ENCODE measurements around the gene SLC35E4.

Gene SLC35E4

GRCh38 chr22:30603801-30604200, 31.8 kb upstream of the SLC35E4 start:
- Histone ChIP-seq H3K9ac (ENCODE audit: low read depth, low read length) (no peak overlapping the region), H3K79me2 (ENCODE audit: insufficient read depth, low read length) (no peaks in the 10 kb centered on the region), H3K36me3 (ENCODE audit: insufficient read depth, low read length) (no peaks in the 10 kb centered on the region), H2AFZ (ENCODE audit: low read depth, low read length) (no peak overlapping the region), H3K9me3 (ENCODE audit: insufficient read depth, low read length, severe bottlenecking) (no peaks in the 10 kb centered on the region), H3K4me2 (ENCODE audit: insufficient read depth, low read length) (no peak overlapping the region), H3K27ac (ENCODE audit: low read length) (no peak overlapping the region), H4K20me1 (ENCODE audit: insufficient read depth, low read length) (no peaks in the 10 kb centered on the region), H3K4me1 (ENCODE audit: insufficient read depth, low read length) (no peaks in the 10 kb centered on the region), H3K27me3 (ENCODE audit: insufficient read depth, low read length, poor library complexity) (no peaks in the 10 kb centered on the region), H3K4me3 (ENCODE audit: low read depth in 1 of 2, low read length in 2 of 2) (no peak overlapping the region)
- DNase-seq (no peak), ATAC-seq (ENCODE audit: insufficient read depth, low read depth) (no peak)
- TF ChIP-seq CTCF (IDR thresholded peaks at IDR 0.05; ENCODE audit: borderline replicate concordance, extremely low read depth, low read length, poor library complexity, severe bottlenecking), result no peak
- TF ChIP-seq EZH2 (IDR thresholded peaks at IDR 0.05; ENCODE audit: borderline replicate concordance, low read depth, low read length, severe bottlenecking), result no peak

- H2AFZ ChIP-seq (ENCODE audit: low read depth, low read length), result no peak overlapping the region
- TF ChIP-seq CTCF (IDR thresholded peaks at IDR 0.05; ENCODE audit: borderline replicate concordance, extremely low read depth, low read length, poor library complexity, severe bottlenecking) (no peak), EZH2 (IDR thresholded peaks at IDR 0.05; ENCODE audit: borderline replicate concordance, low read depth, low read length, severe bottlenecking) (no peak)
Observed at GRCh38 chr22:30604723-30605122, 30.9 kb upstream of the SLC35E4 start.

GRCh38 chr22:30605449-30606110, 30.0 kb upstream of the SLC35E4 start:
- Histone ChIP-seq H3K36me3 (ENCODE audit: insufficient read depth, low read length) (no peaks in the 10 kb centered on the region), H3K27me3 (ENCODE audit: insufficient read depth, low read length, poor library complexity) (no peaks in the 10 kb centered on the region), H3K4me2 (ENCODE audit: insufficient read depth, low read length) (no peak overlapping the region), H3K27ac (ENCODE audit: low read length) (no peak overlapping the region), H3K9me3 (ENCODE audit: insufficient read depth, low read length, severe bottlenecking) (no peaks in the 10 kb centered on the region), H4K20me1 (ENCODE audit: insufficient read depth, low read length) (no peaks in the 10 kb centered on the region), H2AFZ (ENCODE audit: low read depth, low read length) (no peak overlapping the region), H3K4me1 (ENCODE audit: insufficient read depth, low read length) (no peaks in the 10 kb centered on the region), H3K79me2 (ENCODE audit: insufficient read depth, low read length) (no peaks in the 10 kb centered on the region), H3K4me3 (ENCODE audit: low read depth in 1 of 2, low read length in 2 of 2) (no peak overlapping the region), H3K9ac (ENCODE audit: low read depth, low read length) (no peak overlapping the region)
- TF ChIP-seq CTCF (IDR thresholded peaks at IDR 0.05; ENCODE audit: borderline replicate concordance, extremely low read depth, low read length, poor library complexity, severe bottlenecking), result peak; percentile 61
- no peak for TF ChIP-seq EZH2 (IDR thresholded peaks at IDR 0.05; ENCODE audit: borderline replicate concordance, low read depth, low read length, severe bottlenecking)
- ATAC-seq (ENCODE audit: insufficient read depth, low read depth) (no peak), DNase-seq (no peak)

More at GRCh38 chr22:30604723-30605122, 30.9 kb upstream of the SLC35E4 start:
- no peaks in the 10 kb centered on the region for H3K27me3 ChIP-seq (ENCODE audit: insufficient read depth, low read length, poor library complexity)
- H4K20me1 ChIP-seq (ENCODE audit: insufficient read depth, low read length), result no peaks in the 10 kb centered on the region
- no peak for ATAC-seq (ENCODE audit: insufficient read depth, low read depth)
- DNase-seq, result no peak
- no peaks in the 10 kb centered on the region for H3K9me3 ChIP-seq (ENCODE audit: insufficient read depth, low read length, severe bottlenecking)
- H3K36me3 ChIP-seq (ENCODE audit: insufficient read depth, low read length), result no peaks in the 10 kb centered on the region
- no peaks in the 10 kb centered on the region for H3K79me2 ChIP-seq (ENCODE audit: insufficient read depth, low read length)
- no peak overlapping the region for H3K27ac ChIP-seq (ENCODE audit: low read length)
- no peaks in the 10 kb centered on the region for H3K4me1 ChIP-seq (ENCODE audit: insufficient read depth, low read length)
- H3K4me3 ChIP-seq (ENCODE audit: low read depth in 1 of 2, low read length in 2 of 2), result no peak overlapping the region
- H3K4me2 ChIP-seq (ENCODE audit: insufficient read depth, low read length), result no peak overlapping the region
- H3K9ac ChIP-seq (ENCODE audit: low read depth, low read length), result no peak overlapping the region
